ENCODE data around the gene KCNG2. TPM values are rescaled to one million over a fixed set of nuclear protein-coding genes. Genes with fewer than 3 reads are reported as not detected.

The KCNG2 gene
- total and polyA plus RNA-seq, 9 of the 15 experiments (the other 6 are each of a cell fraction or from before 2014, with no cell fraction given): not detected

DNA sequence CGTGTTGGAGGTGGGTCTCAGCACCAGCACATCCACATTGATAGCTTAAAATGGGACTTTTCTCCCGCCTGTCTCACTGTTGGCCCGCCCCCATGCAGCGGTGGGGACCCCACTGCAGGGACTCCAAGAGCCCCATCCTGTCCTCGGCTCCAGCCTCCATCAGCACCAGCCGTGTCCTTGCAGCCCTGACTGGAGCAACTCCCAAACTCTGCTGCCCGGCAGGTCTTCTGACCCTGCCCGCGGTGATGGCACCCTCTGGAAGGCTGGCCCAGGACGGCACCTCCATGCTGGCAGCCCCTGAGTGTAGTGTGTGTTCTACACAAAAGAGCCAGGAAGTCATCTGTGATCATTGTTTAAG lies 41.6 kb upstream of the KCNG2 start (continued):
- no peak for TF ChIP-seq ZNF609 (CRISPR knock-in tag; IDR thresholded peaks at IDR 0.05; ENCODE audit: borderline replicate concordance)

GRCh38 chr18:79756826-79757225 lies 40.9 kb upstream of the KCNG2 start:
- intact Hi-C loops (cut with micrococcal nuclease) (no loop called here), in situ Hi-C loops (cut with MboI) (no loop called here)
- Histone ChIP-seq H4K20me1 (replicated peaks; ENCODE audit: control insufficient read depth, insufficient read depth, low read length) (no peaks in the 10 kb centered on the region), H3K27me3 (ENCODE audit: control insufficient read depth in 2 of 2, insufficient read depth in 2 of 2, low read length in 2 of 2) (no peaks in the 10 kb centered on the region), H3K9me3 (replicated peaks; ENCODE audit: control insufficient read depth, insufficient read depth, low read depth, low read length) (no peaks in the 10 kb centered on the region), H3K27ac (ENCODE audit: extremely low read depth, low read depth, low read length) (no peak overlapping the region), H3K4me1 (replicated peaks in 1 of 2; ENCODE audit: control insufficient read depth in 2 of 2, insufficient read depth in 2 of 2, low read length in 2 of 2) (no peaks in the 10 kb centered on the region), H3K36me3 (ENCODE audit: control insufficient read depth, insufficient read depth, low read length) (peaks cover 12% of the 10 kb centered on the region; the same call in 1 of the 3 replicates), H3K4me3 (no peak overlapping the region), H3K9ac (ENCODE audit: insufficient read depth in 1 of 2, low read depth in 2 of 2, low read length in 2 of 2) (no peak overlapping the region), H3K4me2 (ENCODE audit: insufficient read depth, low read length) (no peak overlapping the region), H3K79me2 (ENCODE audit: control insufficient read depth, insufficient read depth, low read length) (no peaks in the 10 kb centered on the region), H2AFZ (ENCODE audit: low read depth, low read length) (no peak overlapping the region), H3K9me1 (ENCODE audit: control insufficient read depth, insufficient read depth, low read length) (no peaks in the 10 kb centered on the region)
- no peak for ATAC-seq
- DNase-seq (ENCODE audit: extremely low read depth in 1 of 4, low spot score in 3 of 4): no peak
- no TSS peak for BruUV-seq (replicated peaks)
- 86% methylated on average over 11 of the region's 11 CpGs for WGBS (ENCODE audit: insufficient coverage, low coverage, missing lambda C conversion rate)
- POLR2A ChIA-PET: no interaction called here
- CTCF ChIA-PET (ENCODE audit: low intra/inter-chr PET ratio): no interaction called here
- no peak for FAIRE-seq
- TF ChIP-seq TSC22D4 (tag; IDR thresholded peaks at IDR 0.05): no peak
- TF ChIP-seq CAMTA2 (CRISPR knock-in tag; conservative IDR thresholded peaks at IDR 0.05): no peak
- TF ChIP-seq, protein P1, sequence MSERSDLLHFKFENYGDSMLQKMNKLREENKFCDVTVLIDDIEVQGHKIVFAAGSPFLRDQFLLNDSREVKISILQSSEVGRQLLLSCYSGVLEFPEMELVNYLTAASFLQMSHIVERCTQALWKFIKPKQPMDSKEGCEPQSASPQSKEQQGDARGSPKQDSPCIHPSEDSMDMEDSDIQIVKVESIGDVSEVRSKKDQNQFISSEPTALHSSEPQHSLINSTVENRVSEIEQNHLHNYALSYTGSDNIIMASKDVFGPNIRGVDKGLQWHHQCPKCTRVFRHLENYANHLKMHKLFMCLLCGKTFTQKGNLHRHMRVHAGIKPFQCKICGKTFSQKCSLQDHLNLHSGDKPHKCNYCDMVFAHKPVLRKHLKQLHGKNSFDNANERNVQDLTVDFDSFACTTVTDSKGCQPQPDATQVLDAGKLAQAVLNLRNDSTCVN (CRISPR knock-in tag; IDR thresholded peaks at IDR 0.05): no peak
- TF ChIP-seq MIER1 (IDR thresholded peaks at IDR 0.05; ENCODE audit: low read depth): no peak
- no peak for TF ChIP-seq ARID4B (CRISPR knock-in tag; IDR thresholded peaks at IDR 0.05)
- no peak for TF ChIP-seq ZNF79 (CRISPR knock-in tag; IDR thresholded peaks at IDR 0.05; ENCODE audit: low read depth)
- TF ChIP-seq YY1 (IDR thresholded peaks at IDR 0.05; ENCODE audit: borderline replicate concordance in 1 of 3, control insufficient read depth in 1 of 3, extremely low read depth in 1 of 3, insufficient read depth in 3 of 3, insufficient read length in 1 of 3, insufficient replicate concordance in 2 of 3, low read depth in 1 of 3, low read length in 2 of 3): no peak
- TF ChIP-seq CBX2 (IDR thresholded peaks at IDR 0.05; ENCODE audit: insufficient read depth, low read length, poor library complexity, severe bottlenecking): no peak
- TF ChIP-seq MTA1 (IDR thresholded peaks at IDR 0.05; ENCODE audit: borderline replicate concordance): no peak

All from K562 (cell line).